Stimulated activated CD4-positive, alpha-beta T cell treated with anti-CD3 and anti-CD28 coated beads, Interleukin-15, amount 100 ng/mL, for 48 hours (primary cell): ENCODE data around the gene XKR7.

Experiments used
- DNase-seq, 2 donors: peaks; one replicate each; pipeline ENCODE4 v3.0.0-alpha.2; 2020; ENCODE audit warnings: low read depth in 2 of 2

The XKR7 gene

DNA sequence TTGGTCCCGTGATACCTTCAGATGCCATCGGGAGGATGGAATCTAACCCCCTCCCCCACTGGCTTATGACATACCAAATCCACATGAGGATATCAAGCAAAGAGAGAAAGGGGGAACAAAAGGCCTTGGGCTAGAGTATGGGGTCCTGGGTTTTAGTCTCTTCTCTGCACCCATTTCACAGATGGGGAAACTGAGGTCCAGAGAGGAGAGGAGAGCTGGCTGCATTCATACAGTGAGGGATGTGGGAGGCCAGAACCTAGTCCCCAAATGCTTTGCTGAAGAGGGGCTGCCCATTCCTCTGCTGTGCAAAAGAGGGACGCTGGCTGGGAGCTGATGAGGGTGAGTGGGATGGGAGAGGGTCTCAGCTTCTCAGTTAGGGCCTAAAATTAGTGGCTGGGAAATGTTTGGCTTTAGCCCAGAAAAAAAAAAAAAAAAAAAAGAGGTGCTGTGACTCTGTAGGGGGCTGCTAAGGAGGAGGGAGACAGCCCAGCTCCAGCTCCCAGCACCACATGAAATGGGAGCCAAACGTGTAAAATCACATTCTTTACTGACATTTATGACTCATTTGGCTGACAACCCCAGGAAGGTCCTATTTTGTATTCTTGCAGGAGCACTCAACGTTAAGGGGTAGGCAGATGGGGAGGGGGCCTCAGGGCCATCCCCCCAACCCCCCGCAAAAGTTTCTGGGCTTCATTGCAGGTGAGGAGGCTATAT, 11.9 kb downstream of the XKR7 start:
- DNase-seq = no peak

DNA sequence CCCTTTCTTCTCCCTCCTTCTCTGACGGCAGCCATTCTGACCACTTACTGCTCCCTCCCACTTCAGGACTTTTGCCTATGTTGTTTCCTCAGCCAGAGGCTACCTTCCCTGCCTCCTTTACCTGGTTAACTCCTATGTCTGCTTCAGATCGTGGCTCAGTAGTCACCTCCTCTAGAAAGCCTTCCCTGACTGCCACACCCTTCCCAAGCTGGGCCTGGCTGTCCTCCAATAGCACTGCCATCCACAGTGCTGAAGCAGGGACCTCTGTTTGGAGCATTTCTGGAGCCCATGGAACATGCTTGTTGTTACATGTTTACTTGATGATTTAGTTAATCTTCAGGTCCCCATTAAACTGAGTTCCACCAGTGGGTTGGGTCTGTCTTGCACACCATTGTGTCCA, 13.8 kb downstream of the XKR7 start:
- no peak for DNase-seq

DNA sequence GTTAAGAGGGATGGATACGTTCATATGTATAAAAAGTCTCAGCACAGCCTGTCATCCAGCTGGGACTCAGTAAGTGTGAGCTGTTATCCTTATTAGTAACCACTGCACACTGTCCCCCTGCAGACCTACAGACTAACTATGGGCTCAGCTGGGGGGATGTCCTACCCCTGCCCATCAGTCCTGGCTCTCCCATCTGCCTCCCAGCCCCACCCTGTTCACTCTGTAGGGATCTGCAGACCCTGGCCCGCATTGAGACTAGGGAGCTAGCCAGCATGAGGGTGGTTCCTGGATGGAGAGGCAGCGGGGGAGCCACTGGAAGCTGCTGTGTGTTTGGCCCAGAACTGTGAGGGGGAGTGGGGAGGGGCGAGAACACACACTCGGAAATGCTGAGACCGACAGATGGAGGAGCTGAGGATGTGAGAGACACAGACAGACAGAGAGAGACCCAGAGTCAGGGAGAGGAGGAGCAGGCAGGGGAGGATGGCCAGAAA, 17.1 kb downstream of the XKR7 start:
- no peak for DNase-seq

DNA sequence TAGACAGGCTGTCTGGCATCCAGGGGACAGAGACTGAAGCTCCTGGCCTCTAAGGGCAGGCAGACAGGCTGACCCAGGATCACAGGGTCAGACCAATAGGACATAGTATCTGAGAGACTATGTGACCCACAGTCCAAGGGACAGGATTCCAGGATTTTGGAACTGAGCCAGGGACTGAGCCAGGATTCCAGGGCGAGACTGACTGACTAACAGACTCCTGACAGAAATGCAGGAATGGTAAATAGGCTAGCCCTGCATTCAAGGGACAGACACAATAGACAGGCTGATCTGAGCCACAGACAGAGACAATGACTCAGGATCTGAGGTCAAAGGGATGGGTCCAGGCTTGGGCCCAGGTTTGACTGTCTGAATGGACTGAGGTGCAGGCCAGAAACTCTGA, 19.8 kb downstream of the XKR7 start:
- DNase-seq = no peak

DNA sequence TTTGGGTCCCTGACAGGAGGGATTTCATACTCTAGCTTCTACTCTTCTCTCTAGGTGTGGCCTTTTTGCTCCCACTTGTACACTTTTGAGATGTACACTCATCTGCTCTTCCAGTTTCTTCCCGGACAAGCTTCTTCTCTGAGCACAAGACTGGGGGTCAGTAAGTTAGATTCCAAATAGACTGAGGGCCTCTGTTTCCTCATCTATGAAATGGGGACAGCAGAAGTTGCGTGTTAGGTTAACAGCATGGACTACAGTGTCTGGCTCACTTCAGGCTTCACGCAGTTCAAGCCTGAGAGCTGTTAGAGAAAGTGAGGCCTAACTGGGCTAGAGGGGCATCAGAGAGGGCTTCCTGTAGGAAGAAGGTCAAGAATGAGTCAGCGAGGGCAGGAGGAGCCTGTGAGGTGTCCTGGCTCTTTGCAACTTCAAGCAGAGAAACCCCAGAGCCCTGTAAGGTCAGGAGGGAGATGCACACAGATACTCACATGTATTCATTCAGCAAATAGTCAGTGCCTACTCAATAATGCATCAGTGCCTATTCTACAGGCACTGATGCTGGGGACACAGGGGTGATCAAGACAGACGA, 20.6 kb downstream of the XKR7 start:
- DNase-seq = no peak

DNA sequence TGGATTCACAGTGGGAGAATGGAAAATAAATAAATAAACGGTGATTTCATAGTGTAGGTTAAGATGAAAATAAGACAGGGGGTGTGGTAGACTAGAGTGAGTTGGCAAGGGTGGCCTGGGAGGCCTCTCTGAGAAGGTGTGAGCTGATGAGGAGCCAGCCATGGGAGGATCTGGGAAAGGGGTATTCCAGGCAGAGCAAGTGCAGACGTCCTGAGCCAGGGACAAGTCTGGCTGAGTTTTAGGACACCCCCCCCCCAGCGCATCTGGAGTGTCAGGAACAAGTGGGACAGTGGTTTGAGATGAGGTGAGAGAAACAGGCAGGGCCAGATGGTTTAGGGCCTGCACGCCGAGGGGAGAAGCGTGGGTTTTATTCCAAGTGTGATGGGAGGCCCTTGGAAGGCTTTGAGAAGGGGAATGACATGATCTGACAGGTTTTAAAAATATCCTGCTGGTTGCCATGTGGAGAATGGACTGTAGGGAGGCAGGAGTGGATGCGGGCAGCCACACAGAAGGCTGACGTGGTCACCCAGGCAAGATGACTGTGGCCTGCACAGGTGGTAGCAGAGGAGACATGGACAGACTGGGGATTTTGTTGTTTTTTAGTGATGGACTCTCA, 21.2 kb downstream of the XKR7 start:
- DNase-seq = no peak

DNA sequence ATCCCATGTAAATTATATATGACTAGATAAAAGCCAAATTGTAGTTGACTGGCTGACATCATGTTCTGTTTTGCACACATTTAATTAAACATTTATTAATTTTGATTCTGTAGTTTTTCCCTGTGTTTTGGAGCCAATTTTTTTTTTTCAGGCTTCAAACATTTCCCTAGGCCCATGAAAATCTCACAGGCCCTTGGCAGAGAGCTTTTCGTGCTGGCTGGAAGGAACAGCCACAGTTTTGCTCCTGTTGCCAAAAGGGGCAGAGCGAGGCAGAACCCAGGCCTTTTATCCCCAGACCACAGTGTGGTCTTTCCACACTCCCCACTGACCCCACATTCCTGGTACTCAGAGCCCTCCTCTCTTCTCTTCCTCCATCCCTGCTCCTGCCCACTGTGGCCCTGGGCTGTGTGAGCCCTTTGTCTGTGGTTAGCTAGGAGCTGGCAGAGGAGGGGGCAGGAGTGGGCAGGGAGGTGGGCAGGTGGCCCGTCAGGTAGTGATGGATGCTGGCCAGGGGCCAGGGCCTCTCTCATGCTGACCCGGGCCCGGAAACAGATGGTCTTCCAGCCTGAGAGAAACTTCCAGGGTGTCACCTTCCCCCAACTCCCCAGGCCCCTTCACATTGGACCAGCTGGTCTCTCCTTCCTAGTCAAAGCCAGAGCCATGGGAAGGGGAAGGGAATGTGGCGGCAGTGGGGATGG, 22.8 kb downstream of the XKR7 start:
- no peak for DNase-seq

DNA sequence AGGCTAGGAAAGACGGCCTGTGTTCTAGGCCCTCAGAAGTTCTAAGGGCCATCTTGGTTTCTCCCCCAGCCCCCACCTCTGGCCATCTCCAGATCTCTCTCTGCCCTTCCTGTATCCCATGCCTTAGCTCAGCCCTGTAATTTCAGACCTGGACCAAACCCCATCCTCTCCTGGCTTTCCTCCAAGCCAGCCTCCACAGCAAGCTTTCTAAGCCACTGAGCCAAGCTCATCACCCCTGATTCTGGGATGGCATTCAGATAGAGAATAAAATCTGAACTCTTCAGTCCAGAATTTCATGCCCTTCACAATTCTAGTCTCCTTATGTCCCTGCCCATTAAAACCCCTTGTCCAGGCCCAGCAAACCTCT, 23.4 kb downstream of the XKR7 start:
- no peak for DNase-seq

DNA sequence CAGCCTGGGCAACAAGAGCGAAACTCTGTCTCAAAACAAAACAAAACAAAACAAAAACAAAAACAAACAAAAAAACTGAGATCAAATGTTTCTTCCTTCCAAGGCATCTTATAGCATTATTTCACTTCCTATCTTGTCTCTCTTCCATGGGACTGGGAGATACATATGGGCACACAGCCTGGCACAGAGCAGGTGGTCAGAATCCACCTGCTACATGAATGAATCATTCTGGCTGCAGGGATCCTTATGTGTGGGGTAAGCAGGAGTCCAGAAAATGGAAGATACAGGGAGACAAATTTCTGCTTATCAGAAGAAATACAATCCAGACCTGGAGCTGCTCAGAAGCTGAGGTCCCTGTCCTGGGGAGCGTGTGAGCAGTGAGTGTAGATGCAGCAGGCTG, 24.1 kb downstream of the XKR7 start:
- DNase-seq = no peak

DNA sequence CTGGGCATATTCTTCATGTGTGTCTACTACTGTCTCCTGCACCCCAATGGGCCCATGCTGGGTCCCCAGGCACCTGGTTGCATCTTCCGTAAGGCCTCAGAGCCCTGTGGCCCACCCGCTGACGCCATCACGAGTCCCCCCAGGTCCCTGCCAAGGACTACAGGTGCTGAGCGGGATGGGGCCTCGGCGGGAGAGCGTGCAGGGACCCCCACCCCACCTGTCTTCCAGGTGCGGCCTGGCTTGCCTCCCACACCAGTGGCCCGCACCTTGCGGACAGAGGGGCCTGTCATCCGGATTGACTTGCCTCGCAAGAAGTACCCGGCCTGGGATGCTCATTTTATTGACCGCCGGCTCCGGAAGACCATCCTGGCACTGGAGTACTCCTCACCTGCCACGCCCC, 29.0 kb downstream of the XKR7 start:
- no peak for DNase-seq

DNA sequence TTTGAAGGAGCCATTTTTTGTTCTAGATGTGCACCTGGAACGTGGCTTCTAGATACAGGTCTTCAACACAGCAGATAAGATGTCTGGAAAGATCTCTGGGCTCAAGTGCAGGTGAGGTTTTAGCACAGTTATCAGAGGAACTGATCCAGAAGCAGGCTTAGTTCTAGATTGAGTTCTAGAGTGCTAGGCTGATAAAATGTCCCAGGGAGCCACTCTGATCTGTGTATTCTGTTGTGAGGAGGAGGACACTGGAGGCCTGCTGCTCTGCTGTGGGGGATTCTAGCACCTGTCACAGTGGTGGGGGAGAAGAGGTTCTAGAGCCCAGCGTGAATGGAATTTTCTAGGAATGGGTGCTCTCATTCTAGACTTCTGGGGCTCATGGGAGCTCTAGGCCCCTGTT, 30.3 kb downstream of the XKR7 start:
- no peak for DNase-seq

DNA sequence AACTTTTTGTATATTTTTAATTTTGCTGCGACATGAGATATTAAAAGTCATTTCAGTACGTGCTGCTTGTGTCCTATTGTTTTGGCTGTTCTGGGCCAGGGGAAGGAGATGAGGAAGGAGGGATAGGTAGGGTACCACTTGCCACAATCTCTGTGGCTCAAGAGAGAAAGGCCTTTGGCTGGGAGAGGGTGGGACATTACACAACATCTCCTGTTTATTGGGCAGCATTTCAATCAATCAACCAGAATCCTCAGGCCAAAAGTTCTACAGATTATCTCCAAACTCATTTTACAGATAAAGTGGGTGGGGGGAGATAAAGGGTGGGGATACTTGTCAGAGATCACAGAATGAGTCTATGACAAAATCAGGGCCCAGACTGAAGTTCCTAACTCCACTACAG, 35.4 kb downstream of the XKR7 start:
- DNase-seq = no peak

DNA sequence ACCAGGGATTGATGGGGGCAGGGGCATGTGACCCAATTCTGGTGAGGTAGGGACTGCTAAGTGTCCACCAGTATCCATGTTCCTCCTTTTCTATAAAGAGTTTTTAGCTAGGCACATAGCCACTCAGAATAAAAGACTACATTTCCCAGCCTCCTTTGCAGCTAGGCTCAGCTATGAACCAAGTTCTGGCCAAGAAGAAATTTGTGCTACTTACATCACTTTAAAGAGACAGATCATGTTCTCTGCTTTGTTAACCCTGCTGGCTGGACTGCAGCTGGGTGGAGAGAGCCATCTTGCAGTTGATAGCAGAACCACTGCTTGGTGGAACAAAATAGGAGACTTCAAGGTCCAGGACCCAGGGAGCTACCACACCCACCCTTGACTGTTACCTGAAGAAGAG, 37.0 kb downstream of the XKR7 start:
- no peak for DNase-seq

DNA sequence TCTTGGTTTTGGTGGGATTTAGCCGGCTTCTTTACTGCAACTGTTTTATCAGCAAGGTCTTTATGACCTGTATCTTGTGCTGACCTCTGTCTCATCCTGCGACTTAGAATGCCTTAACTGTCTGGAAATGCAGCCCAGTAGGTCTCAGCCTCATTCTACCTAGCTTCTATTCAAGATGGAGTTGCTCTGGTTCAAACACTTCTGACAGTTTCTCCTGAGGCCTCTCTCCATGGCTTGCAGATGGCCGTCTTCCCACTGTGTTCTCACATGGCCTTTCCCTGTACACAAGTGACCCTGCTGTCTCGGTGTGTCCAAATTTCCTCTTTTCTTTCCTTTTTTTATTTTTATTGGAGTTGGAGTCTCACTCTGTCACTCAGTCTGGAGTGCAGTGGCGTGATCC, 38.1 kb downstream of the XKR7 start:
- DNase-seq = no peak

DNA sequence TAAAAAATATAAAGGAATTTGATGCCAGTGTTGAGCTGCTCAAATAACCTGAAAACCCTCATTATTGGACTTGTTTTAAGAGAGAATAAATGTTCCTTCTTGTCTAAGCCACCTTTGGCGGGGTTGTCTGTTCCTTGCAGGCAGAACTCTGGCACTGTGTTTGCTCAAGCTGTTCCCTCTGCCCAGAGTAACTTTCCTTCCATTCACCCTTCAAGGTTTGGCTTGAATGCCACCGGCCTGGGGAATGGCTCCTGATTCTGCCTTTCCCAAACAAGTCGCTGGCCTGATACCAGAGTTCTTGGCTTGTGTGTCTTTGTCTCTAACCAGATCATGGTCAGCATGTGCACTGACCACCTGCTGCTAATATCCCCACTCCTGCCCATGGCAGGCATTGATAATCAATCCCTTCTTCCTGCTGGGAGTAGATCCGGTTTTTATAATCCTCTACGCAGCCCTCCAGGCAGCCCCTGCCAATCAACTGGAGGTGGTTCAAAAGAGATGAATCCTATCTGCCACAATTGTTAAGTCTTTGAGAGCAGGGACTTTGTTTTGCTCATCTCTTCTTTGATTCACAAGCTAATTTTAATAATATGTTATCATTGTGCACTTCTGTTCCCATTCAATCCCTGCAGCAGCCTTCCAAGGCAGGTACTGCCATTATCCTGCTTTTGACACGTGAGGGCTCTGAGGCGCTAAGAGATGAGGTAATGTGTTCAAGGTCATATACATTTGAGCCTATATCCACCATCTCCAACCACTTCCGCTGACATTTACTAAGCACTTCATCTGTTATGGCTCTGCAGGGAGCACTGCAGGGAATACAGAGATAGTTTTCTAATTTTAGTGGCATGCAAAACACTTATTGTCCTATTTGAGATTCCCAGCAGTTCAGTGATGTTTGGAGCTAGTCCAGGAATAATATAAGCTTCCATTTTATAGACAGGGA, 39.2 kb downstream of the XKR7 start:
- no peak for DNase-seq

DNA sequence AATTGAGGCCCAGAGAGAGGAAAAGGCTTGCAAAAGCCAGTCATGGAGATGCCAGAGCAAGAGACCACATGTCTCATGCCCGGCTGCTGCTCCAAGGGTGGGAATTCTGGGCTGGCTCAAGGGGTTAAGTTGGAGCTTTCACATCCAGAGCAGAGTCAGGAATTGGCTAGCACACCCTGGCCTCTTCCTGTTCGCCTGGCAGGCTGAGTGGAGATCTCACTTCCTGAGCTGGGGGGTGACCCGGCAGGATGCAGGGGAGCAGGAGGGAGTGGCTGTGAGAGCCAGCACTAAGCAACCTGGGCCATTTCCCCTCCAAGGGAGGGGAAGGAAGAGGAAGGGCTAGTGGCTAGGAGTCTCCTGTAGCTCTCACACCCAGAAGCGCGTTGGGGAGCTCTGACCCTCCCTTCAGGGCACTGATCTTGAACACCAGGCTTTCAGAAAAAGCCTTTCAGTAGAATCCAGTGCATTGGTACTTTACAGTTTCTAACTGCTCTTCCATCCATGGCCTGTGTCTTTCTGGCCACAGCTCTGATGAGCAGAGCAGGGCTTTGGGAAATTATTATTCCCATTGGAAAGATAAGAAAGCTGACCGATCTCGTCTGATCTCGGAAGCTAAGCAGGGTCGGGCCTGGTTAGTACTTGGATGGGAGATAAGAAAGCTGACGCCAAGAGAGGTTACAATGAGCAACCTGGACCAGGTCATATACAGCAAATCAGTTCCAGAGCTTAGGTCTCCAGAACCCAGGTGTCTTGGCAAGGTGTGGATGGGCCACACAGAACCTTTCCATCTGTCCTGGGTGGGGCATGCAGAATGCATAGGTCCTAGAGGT, 40.1 kb downstream of the XKR7 start:
- DNase-seq = no peak

DNA sequence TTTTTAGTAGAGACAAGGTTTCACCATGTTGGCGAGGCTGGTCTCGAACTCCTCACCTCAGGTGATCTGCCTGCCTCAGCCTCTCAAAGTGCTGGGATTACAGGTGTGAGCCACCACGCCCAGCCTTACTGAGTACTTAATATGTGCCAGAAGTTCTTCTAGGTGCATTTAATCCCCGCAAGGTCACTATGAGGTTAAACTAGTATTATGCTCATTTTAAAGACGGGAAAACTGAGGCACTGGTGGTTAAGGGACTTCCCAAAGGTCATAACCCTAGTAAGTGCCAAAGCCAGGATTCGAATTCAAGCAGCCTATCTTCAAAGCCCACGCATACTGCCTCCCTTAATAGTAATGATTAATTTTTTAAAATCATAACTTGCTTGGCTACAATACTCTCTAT, 41.6 kb downstream of the XKR7 start:
- DNase-seq = no peak

DNA sequence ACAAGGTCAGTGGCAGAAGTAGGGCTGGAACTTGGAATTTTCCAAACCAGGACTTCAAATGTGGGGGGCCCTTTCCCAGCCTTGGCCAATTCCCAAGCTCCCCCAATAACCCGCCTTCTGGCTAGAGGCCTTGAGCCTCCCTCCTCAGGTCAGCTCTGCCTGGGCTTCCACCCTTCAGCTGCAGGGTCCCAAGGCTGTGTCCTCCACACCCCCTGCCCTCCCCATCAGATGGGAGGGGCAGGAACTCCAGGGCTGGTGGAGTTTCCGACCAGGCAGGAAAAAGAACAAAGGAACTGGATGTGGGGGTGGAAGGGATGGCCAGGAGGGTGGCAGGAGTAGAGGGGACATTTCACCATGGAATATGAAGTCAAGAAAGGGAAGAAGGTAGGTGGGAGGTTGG, 42.1 kb downstream of the XKR7 start, which contains the start of gene CCM2L:
TSS of gene CCM2L (plus strand) at position 338 of the 400 bp plus-strand sequence. CDS start at position 355, 17 bp downstream.
- no peak for DNase-seq

DNA sequence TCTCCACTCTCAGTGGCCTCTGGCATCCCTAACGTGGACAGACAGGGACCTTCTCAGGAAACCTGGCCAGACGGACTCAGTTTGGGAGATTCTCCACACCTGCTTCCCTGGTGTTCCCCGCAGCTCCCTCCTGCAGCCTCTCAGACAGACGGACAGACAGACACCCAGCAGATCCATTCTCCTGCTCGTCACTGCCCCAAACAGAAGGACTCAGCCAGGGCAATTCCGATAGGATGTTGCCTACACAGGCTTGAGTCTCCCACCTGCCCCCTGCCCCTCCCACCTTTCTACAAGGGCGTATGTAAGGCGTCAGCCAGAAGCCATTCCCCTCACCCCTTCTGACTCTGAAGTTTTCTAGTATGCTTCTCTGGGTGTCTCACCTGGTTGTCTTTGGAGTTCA, 42.7 kb downstream of the XKR7 start:
- no peak for DNase-seq

DNA sequence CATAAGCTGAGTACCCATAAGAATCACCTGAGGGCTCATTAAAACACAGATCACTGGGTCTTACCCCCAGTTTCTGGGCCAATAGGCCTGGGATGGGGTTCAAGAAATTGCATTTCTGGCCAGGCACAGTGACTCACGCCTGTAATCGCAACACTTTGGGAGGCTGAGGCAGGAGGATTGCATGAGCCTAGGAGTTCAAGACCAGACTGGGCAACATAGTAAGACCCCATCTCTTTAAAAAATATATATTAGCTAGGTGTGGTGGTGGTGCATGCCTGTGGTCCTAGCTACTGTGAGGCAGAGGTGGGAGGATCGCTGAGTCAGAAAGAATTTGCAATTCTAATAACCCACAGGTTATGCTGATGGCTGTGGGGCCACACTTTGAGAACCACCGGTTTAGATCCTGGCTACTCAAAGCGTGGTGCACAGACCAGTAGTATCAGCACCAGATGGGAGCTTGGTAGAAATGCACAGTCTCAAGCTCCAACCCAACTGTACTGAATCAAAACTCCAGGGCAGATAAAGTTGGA, 44.3 kb downstream of the XKR7 start:
- DNase-seq = no peak
